ENCODE data around the gene PM20D1. TPM values are rescaled to one million over a fixed set of nuclear protein-coding genes. Genes with fewer than 3 reads are reported as not detected.

Gene PM20D1
- polyA plus RNA-seq, 1 of the 3 experiments (the other 2 are of a cell fraction) = not detected

GRCh38 chr1:205842229-205842628 lies 7.7 kb downstream of the PM20D1 start:
- POLR2A ChIA-PET = no interaction called here
- CTCF ChIA-PET = interaction anchor here (1.7 to 3.8 kb wide), 2 partner anchors 50 to 135 kb away, joined by 4 to 14 read pairs; no protein-coding TSS in a partner anchor
- WGBS (ENCODE audit: low lambda C conversion rate) = 72% methylated on average over 2 of the region's 2 CpGs

GRCh38 chr1:205840146-205840923 lies 9.6 kb downstream of the PM20D1 start:
- Histone ChIP-seq H2AFZ (ENCODE audit: low read depth) (no peak overlapping the region), H3K79me2 (ENCODE audit: insufficient read depth) (no peaks in the 10 kb centered on the region), H3K9me3 (no peaks in the 10 kb centered on the region), H3K4me3 (ENCODE audit: low read depth in 2 of 2, low read length in 1 of 2) (no peak overlapping the region), H3K27ac (ENCODE audit: low read depth in 2 of 2, low read length in 1 of 2) (no peak overlapping the region), H3K9ac (no peak overlapping the region), H3K9me2 (no peaks in the 10 kb centered on the region), H3K36me3 (replicated peaks in 1 of 2; ENCODE audit: control insufficient read depth in 1 of 2, insufficient read depth in 2 of 2, low read length in 1 of 2) (no peaks in the 10 kb centered on the region), H3K4me1 (ENCODE audit: control insufficient read depth in 1 of 2, insufficient read depth in 2 of 2, low read depth in 1 of 2, low read length in 1 of 2) (peaks cover 0 to 12% of the 10 kb centered on the region in 2 experiments; a peak in 1 of 4 replicates), H3K4me2 (no peak overlapping the region), H3K27me3 (ENCODE audit: insufficient read depth) (no peaks in the 10 kb centered on the region), H4K20me1 (ENCODE audit: insufficient read depth) (no peaks in the 10 kb centered on the region), H3F3A (replicated peaks; ENCODE audit: insufficient read depth) (no peaks in the 10 kb centered on the region)
- no peak for TF ChIP-seq FOSL2 (IDR thresholded peaks at IDR 0.05; ENCODE audit: borderline replicate concordance, low read depth)
- TF ChIP-seq TEAD4 (IDR thresholded peaks at IDR 0.05; ENCODE audit: borderline replicate concordance, insufficient read depth) = no peak
- TF ChIP-seq PBX3 (IDR thresholded peaks at IDR 0.05) = no peak
- TF ChIP-seq, protein P1, sequence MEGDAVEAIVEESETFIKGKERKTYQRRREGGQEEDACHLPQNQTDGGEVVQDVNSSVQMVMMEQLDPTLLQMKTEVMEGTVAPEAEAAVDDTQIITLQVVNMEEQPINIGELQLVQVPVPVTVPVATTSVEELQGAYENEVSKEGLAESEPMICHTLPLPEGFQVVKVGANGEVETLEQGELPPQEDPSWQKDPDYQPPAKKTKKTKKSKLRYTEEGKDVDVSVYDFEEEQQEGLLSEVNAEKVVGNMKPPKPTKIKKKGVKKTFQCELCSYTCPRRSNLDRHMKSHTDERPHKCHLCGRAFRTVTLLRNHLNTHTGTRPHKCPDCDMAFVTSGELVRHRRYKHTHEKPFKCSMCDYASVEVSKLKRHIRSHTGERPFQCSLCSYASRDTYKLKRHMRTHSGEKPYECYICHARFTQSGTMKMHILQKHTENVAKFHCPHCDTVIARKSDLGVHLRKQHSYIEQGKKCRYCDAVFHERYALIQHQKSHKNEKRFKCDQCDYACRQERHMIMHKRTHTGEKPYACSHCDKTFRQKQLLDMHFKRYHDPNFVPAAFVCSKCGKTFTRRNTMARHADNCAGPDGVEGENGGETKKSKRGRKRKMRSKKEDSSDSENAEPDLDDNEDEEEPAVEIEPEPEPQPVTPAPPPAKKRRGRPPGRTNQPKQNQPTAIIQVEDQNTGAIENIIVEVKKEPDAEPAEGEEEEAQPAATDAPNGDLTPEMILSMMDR (IDR thresholded peaks at IDR 0.05) = no peak
- TF ChIP-seq RFX5 (IDR thresholded peaks at IDR 0.05; ENCODE audit: low read length) = no peak
- WGBS (ENCODE audit: low lambda C conversion rate) = 65% methylated on average over 4 of the region's 4 CpGs
- DNase-seq = no peak
- CTCF ChIA-PET = interaction anchor here (0.7 to 1.8 kb wide), 3 partner anchors 12 to 48 kb away, joined by 3 to 4 read pairs (median 4); no protein-coding TSS in a partner anchor
- POLR2A ChIA-PET = no interaction called here

More at GRCh38 chr1:205842229-205842628, 7.7 kb downstream of the PM20D1 start:
- TF ChIP-seq MEF2A (IDR thresholded peaks at IDR 0.05; ENCODE audit: borderline replicate concordance, low read depth) (no peak), NFIC (IDR thresholded peaks at IDR 0.05; ENCODE audit: borderline replicate concordance) (no peak), SMC3 (IDR thresholded peaks at IDR 0.05; ENCODE audit: low read depth, low read length) (no peak), GABPA (IDR thresholded peaks at IDR 0.05; ENCODE audit: low read depth) (no peak), RXRA (IDR thresholded peaks at IDR 0.05; ENCODE audit: borderline replicate concordance, low read depth) (no peak), RAD21 (IDR thresholded peaks at IDR 0.05; ENCODE audit: low read length) (no peak), EZH2phosphoT487 (IDR thresholded peaks at IDR 0.05; ENCODE audit: borderline replicate concordance, low read depth) (no peak), EP300 (IDR thresholded peaks at IDR 0.05; ENCODE audit: borderline replicate concordance in 1 of 2, low read depth in 1 of 2, low read length in 1 of 2) (no peak), CHD2 (IDR thresholded peaks at IDR 0.05; ENCODE audit: low read length, partially characterized antibody) (no peak), SIN3A (IDR thresholded peaks at IDR 0.05; ENCODE audit: borderline replicate concordance, low read depth, low read length) (no peak)
- TF ChIP-seq, protein P2, sequence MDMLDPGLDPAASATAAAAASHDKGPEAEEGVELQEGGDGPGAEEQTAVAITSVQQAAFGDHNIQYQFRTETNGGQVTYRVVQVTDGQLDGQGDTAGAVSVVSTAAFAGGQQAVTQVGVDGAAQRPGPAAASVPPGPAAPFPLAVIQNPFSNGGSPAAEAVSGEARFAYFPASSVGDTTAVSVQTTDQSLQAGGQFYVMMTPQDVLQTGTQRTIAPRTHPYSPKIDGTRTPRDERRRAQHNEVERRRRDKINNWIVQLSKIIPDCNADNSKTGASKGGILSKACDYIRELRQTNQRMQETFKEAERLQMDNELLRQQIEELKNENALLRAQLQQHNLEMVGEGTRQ (IDR thresholded peaks at IDR 0.05; ENCODE audit: borderline replicate concordance, low read depth, low read length) = no peak
- no peak overlapping the region for H3K4me3 ChIP-seq (ENCODE audit: low read depth in 2 of 2, low read length in 1 of 2)
- no peaks in the 10 kb centered on the region for H3K36me3 ChIP-seq (replicated peaks in 1 of 2; ENCODE audit: control insufficient read depth in 1 of 2, insufficient read depth in 2 of 2, low read length in 1 of 2)
- H3K4me1 ChIP-seq (ENCODE audit: control insufficient read depth in 1 of 2, insufficient read depth in 2 of 2, low read depth in 1 of 2, low read length in 1 of 2) = peaks cover 0 to 12% of the 10 kb centered on the region in 2 experiments; a peak in 1 of 4 replicates
- peak; percentile 53 for DNase-seq
- H3K9ac ChIP-seq = no peak overlapping the region
- H3K4me2 ChIP-seq = no peak overlapping the region
- H3K9me2 ChIP-seq = no peaks in the 10 kb centered on the region
- H3K9me3 ChIP-seq = no peaks in the 10 kb centered on the region
- no peaks in the 10 kb centered on the region for H3F3A ChIP-seq (replicated peaks; ENCODE audit: insufficient read depth)
- no peak overlapping the region for H2AFZ ChIP-seq (ENCODE audit: low read depth)
- H3K79me2 ChIP-seq (ENCODE audit: insufficient read depth) = no peaks in the 10 kb centered on the region
- no peaks in the 10 kb centered on the region for H3K27me3 ChIP-seq (ENCODE audit: insufficient read depth)
- H3K27ac ChIP-seq (ENCODE audit: low read depth in 2 of 2, low read length in 1 of 2) = peak overlapping the region in 1 of 2 experiments; percentile 51; a peak in 2 of 4 replicates
- H4K20me1 ChIP-seq (ENCODE audit: insufficient read depth) = no peaks in the 10 kb centered on the region
